IPS DF 19.7 (cell line): ENCODE results near the gene UBQLN4.

Experiments
- DNase-seq: peaks from one replicate; pipeline ENCODE4 v3.0.0-alpha.2; 2013; ENCODE audit warnings: low read depth, low spot score

Gene UBQLN4

DNA sequence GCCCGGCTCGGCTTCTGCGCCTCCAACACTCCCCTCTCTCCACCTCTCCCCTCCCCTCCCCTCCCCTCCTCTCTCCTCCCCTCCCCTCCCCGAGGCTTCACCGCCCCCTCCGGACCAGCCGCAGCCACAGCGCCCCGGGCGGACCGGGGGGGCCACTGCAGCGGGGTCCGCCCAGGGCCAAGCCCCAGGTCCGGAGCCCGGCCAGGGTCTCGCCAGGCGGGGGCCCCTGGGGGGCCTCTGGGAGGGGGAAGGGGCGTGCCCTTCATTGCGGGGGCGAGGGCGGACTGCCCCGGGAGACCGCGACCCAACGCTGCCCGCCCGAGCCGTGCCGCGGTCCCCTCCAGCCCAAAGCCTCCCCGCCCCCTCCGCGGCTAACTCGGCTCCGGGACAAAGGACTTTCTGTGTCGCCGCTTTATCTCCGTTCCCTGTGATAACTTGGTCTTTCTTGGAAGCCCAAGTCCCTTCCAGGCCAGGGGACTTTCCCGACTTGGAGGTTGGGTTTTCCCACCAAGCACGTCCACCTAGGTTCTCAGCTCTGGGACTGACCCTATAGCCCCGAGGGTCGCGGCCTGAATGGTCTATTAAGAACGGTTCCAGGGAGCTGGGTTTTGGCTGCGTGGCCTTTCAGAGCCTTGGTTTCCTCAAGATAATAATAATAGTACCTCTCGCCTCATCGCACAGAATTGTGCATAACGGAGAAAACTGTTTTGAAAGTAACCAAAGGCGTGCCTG lies at the start of gene UBQLN4:
Gene UBQLN4, minus strand, starts transcription at position 31 of the 732 bp plus-strand sequence. CDS start 97 bp downstream, outside the sequence.
- DNase-seq = no peak

DNA sequence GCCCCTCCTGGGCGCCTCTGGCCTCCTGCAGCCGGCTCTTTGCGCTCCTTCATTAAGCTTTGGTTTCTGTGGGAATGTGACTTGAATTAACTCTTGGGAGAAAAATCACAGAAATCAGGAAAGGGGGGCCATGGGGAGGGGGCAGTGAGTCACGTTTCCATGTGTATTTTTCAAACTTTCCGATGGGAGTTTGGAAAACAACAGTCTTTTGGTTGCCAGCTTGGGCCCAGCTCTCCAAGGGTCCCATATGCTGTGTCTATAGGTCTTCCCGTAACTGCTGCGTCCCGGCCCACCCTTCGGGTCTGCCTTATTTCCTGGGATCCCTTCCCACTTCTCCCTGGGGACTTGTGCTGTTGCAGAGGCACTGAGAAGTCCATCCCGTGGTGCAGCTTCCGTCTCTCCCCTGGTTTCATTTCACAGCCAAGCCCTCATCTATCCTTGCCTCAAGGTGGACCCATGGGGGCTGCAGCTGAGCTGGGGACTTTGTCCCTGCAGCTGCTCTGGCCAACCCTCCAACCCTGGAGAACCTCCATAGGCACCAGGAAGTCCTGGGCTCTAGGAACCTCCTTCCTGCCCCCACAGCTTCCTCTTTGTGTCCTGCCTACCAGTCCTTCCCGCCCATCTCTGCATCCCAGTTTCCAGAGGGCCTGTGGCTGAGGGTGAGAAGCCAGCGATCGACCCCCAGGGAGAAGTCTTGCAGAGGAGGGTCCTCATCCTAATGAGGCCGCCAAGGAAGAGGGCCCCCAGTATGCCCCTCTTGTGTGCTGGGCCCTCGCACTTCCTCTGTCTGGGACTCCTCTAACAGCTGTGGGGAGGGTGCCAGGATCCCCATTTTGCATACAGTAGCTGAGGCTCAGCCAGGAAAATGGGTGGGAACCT lies 49.3 kb upstream of the UBQLN4 start:
- DNase-seq = no peak

GRCh38 chr1:156101880-156102279 lies 48.3 kb upstream of the UBQLN4 start:
- DNase-seq = no peak

GRCh38 chr1:156100205-156100995 lies 46.8 kb upstream of the UBQLN4 start:
- DNase-seq = no peak

- DNase-seq = no peak
Measured at GRCh38 chr1:156099282-156099681, 45.7 kb upstream of the UBQLN4 start.

GRCh38 chr1:156098784-156099183 lies 45.2 kb upstream of the UBQLN4 start:
- no peak for DNase-seq

DNA sequence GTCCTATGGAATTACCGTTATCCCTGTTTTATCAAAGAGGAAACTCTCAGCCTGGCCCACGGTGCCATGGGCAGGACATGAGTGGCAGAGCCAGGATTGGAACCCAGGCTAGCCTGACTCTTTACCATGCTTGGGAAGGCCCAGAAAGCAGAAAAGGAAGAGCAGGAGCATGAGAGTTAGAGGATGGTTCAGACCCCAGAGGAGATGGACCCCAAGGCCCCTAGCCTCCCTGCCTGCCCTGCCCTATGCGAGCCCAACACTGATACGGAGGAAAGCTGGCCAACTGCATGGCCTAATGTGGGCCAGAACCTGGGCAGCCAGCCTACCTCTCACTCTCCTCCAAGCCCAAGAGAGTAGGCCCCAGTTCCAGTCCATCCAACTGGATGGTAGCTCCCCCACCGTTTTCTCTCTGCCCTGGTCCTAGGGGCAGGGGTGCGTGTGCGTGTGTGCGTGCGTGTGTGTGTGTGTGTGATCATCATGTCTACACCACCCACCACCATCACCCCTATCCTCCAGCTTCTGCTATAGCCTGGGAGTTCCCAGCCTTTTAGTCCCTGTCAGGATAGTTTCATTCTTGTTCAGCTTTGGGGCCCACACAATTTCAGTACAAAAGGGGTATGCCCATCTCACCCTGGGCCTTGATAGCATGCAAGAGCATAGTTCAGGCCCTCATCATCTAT lies 44.0 kb upstream of the UBQLN4 start:
- no peak for DNase-seq

GRCh38 chr1:156096640-156097391 lies 43.2 kb upstream of the UBQLN4 start:
- DNase-seq = no peak

DNA sequence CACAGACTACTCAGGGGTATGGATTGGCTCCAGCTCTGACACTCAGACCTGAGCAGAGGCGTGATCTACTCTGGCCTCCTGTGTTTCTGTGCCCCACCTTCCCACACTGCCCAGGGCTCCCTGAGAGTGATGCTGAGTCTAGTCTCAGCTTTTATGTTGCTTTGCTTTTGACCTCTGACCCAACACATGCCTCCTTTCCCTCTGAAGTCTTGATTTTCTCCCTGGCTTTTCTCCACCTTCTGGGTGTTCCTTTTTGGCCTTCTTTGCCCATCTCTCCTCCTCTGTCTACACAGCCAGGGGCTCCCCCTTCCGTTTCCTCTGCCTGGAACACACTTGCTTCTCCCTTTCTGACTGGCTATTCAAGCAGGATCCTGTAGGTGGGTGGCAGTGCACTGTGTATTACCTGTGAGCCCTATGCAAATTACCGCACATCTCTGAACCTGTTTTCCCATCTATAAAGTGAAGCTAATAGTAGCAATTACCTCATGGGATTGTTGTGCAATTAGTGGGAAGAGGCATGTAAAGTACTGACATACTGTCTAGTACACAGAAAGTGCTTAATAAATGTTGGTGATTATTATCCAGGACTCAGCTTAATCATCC lies 42.4 kb upstream of the UBQLN4 start:
- no peak for DNase-seq

GRCh38 chr1:156091610-156092009 lies 38.0 kb upstream of the UBQLN4 start:
- DNase-seq = no peak

- DNase-seq = no peak
Measured at GRCh38 chr1:156090840-156091188, 37.2 kb upstream of the UBQLN4 start.

- no peak for DNase-seq
Measured at GRCh38 chr1:156090138-156090839, 36.7 kb upstream of the UBQLN4 start.

DNA sequence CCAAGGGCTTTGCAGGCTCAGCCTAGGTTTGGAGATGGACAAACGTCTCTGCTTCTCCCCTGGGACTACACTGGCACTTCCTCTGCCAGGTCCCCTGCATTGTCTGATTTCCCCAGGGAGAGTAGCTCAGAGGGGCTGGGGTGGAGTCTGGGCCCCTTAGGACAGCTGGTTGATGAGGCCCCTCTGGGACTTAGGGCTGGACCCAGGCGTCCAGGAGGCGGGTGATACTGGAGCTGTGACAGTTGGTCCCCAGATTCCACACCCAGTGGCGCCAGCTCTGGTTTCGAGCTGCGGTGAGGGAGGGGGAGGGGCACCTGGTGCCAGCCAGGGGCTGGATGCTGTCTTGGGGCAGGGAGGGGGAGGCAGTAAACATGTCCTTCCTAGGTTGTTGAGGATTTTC lies 36.1 kb upstream of the UBQLN4 start:
- DNase-seq = no peak

- DNase-seq = no peak
Measured at GRCh38 chr1:156086256-156086662, 32.7 kb upstream of the UBQLN4 start.

DNA sequence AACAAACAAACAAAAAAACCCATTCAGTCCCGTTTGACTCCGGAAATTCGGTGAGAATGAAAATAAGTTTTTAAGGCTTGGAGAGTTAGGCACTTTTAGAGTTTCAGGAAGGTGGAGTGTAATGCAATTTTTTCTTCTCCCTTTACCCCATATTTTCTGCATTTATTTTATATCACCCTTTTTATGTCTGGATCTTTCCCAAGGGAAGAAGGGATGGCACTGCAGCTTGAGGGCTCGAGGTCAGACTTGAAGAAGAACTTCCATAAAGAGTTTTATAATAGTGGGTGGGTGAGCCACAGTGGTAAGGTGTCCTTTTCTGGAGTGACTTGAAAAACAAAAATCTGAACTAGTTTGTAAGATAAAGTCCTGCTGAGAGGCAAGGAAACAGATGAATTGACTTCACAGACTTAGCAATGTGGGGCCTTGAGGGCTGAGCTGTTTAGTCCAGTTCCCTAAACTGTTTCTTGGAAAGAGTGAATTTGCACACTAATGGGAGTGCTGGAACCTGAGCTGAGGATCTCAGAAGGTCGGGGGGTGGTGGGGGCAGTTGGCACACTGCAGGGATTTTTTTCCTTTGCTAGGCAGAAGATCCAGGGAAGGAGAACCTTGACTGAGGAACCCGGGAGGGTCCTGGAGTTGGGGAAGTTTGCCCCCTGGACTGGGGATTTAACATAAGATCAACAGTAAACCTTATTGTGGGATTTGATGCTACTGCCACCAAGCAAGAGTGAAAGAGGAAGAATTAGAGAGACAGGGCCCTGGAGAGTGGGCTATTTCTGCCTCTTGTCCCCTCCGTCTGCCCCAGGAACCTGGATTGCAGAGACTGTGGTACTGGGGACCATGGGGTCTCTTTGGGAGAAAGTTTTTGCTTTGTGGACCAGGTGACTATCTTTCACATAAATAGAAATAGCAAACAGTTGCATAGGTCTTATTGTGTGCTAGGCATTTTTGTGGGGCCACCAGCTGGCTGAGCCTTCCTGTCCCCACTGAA lies 30.5 kb upstream of the UBQLN4 start:
- DNase-seq = no peak

GRCh38 chr1:156082309-156083091 lies 28.9 kb upstream of the UBQLN4 start, which contains the start of gene MEX3A:
Gene MEX3A (minus strand): TSS chr1:156082465. CDS start chr1:156081998, 467 bp downstream.
- DNase-seq = peak; percentile 99

GRCh38 chr1:156081917-156082308 lies 28.3 kb upstream of the UBQLN4 start:
- DNase-seq = no peak
